ENCODE measurements around the gene CD96.
"Not testable (repeated sequence)": the region's sequence is repeated elsewhere in the genome, so short reads cannot be mapped to it uniquely, and the experiment has no call there.

CD96 gene

DNA sequence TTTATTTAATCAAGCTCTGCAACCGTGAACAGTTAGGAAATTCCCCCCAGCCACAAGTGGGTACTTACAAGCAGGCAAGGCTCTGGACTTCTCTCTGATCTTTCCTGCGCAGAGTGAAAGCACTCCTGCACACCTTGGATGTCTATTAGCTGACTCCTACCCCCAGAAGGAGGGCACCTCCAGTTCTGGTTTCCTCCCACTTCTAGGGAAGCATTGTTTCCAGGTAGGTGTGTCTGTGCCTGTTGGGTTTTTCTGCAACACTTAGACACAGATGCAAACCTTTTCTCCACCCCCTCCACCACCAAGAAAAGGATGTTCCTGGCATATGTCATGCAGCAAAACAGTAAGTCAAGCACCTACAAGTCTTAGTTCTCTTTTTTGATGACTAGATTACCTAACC is 53.2 kb downstream of the CD96 start, which contains the start of gene ZBED2:
Gene ZBED2, minus strand, starts transcription at position 115 of the 400 bp plus-strand sequence. CDS start 1,145 bp downstream, outside the sequence.
- no peak for DNase-seq

DNA sequence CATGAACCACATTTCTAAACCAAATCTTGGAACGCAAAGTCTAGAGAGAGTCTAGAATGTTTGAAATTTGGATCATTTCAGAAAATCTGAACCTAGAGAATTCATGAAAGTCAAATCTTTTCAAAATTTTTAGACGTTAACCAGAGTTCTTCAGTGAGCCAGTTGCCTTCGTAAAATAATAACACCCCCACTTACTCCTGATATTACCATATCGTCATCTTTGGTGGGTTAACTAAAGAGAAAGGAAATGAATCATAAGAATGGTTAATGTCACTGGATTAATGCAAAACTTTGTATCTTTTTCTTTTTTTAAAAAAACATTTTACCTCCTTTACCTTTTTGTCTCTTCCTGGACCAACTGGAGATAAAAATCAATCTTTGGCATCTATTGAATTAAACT is 54.3 kb downstream of the CD96 start:
- DNase-seq: no peak

- DNase-seq: no peak
Observed at GRCh38 chr3:111598139-111598538, 56.1 kb downstream of the CD96 start.

- DNase-seq: no peak
Observed at GRCh38 chr3:111598552-111598951, 56.6 kb downstream of the CD96 start.

DNA sequence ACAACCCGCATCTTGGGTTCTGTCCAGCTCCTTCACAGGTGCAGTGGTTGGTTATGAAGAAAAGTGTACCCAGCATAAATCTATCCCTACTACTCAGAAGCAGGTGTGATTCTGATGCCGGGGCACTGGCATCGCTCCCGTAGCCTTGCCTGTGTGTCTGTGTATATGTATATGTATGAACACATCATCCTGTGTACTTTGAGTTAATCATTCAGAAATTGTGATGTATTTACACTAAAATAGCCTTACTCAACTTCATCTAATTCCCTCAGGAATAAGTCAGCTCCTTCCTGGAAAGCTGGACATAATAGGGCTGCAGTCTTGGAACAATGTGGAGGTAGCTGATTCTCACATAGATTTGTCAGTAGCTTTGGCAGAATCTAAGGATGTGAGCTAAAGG is 59.8 kb downstream of the CD96 start:
- no peak for DNase-seq

DNA sequence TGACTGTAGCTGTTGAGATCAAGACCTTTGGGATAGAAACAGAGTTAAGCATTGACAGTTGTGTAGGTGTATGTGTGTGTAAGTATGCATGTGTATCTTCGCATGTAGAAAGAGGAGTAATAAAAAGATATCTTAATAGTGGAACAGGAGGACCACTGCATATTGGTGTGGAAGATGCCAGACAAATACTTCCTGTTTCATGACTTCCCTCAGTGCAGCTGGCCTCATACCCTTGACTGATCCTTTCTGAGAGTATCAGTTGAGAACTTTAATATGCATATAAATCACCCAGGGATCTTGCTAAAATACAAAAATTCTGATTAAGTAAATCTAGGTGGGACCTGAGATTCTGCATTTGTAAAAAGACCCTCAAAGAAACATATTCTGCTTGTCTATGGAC is 61.7 kb downstream of the CD96 start:
- DNase-seq: no peak

DNA sequence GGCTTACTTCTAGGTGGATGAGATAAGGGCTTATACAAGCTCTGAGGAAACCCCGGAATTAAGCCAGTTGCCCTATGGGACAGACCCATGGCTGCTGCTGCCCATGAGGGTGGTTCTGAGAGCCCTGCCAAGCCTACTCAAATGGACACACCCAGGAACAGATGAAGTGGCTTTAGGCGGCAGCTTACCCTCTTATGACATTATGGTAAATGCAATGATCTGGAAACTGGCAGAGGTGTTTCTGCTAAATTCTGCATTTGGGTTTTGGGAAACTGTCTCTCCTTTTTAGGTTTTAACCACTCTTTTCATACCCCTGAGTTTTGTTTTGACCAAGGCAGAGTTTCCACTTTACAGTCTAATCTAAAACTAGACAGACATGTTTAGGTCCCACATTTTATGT is 62.1 kb downstream of the CD96 start:
- DNase-seq: no peak

- no peak for DNase-seq
Observed at GRCh38 chr3:111605018-111605417, 63.0 kb downstream of the CD96 start.

DNA sequence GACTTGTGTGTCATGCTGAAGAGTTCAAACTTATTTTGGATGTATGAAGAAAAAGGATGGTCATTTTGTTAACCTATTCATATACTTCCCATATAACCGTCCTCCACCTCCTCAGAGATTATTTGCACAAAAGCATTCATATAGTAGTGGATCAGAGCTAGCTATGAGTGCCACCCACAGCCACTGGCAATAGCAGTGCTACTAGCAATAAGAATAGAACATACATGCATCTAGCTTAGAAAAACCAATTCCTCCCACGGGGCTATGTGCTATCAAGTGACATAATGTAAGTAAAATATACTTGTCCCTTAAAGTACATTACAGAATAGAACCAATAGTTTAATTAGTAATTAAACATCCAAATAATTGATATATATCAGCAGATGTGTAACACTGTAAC is 63.5 kb downstream of the CD96 start:
- no peak for DNase-seq

DNA sequence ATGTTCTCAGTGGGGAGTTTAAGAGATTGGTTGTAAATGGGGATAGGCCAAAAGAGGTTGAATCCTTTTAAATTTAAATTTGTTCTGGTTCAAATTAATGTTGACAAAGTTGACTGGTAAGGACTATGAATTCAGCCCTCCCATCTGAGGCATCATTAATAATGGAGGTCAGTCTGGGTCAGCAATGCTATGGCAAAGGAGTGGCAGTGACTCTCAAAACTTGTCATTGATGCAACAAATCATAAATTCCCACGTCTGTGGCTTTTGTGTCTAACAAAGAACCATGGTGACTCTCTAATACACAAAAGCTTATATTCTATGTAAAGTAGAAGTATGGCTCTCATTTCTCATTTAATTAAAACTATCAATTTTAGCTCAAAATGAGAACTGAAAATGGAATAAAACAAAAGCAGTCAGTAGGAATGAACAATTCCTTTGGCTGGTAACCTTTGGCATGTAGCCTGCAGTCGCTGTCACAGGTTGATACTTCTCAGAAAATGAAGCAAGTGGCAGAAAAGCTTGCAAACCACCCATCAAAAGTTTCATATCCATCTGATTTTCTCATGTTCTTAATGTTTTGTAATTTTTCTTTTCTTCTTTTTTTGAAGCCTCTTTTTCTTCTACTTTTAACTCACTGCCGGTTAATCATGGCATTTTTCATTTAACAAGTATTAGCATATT is 65.4 kb downstream of the CD96 start:
- no peak for DNase-seq

- DNase-seq: no peak
Observed at GRCh38 chr3:111608383-111608782, 66.4 kb downstream of the CD96 start.

GRCh38 chr3:111609700-111610099 is 67.7 kb downstream of the CD96 start:
- DNase-seq: no peak

GRCh38 chr3:111610189-111610588 is 68.2 kb downstream of the CD96 start:
- DNase-seq: no peak

DNA sequence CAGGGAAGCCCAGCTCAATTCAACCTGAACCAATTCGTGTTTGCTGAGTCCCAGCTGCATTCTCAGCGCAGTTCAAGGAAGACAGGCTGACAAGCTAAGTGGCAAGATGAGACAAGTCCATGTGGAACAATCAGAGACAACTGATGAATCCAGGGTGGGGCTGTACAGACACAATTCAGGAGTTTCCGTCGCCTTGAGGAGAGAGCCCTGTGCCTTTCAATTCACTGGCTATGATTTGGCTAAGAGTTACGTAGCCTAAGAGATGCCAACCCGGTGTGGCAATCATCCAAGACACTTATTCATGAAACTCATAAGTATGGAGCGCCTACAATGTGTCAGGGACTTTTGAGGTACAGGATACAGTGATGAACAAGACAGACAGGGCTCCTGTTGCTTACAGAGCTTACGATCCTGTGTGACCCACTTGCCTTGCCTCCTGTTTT is 68.6 kb downstream of the CD96 start:
- DNase-seq: no peak

DNA sequence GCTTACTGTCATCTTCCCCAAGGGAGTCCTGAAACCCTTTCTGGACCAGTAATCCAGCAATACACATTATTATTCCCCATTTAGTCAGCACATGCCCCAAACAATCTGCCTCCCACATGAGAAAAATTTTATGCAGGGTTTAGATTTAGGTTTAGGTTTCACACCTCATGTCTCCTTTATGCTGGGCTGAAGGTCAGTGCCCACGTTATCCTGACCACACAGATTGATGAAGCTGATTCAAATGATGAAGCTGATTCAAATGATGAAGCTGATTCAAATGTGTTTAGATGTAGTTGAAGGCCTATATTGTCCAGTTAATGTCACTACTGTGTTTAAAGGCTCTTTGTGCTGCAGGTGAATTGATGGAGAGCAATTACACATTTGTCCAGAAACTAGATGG is 71.3 kb downstream of the CD96 start:
- no peak for DNase-seq

- DNase-seq: no peak
Observed at GRCh38 chr3:111615880-111616279, 73.9 kb downstream of the CD96 start.

DNA sequence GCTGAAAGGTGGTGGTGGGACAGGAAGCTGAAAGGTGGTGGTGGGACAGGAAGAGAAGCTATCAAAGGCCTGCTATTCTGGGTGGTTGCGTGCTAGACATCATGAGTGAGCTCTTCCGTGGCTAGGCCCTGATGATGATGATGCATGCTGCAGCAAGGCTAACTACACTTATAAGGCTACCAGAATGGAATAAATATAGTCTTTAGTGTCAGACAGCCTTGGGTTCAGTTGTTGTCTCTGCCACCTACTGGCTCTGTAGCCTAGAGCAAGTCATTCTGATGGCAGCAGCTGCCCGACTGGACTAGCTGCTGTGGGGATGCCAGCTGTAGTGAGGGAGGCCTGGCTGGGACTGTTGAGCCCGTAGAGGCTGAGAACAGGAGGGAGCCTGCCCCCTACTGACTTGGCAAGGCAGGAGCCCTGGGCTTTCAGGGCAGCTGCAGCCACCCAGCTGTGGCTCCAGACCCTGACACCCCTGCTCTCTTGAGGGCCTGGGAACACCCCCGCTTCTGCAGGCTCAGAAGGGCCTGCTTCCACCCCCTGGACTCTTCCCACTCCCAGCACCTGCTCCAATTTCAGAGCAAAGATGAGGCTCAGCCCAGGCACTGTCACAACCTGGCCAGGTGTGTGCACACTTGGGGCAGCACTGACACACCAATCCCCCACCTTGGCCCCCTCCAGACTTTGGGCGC is 74.6 kb downstream of the CD96 start:
- no peak for DNase-seq

GRCh38 chr3:111617406-111617805 is 75.4 kb downstream of the CD96 start:
- no peak for DNase-seq

- no peak for DNase-seq
Observed at GRCh38 chr3:111617912-111618601, 76.1 kb downstream of the CD96 start.

DNA sequence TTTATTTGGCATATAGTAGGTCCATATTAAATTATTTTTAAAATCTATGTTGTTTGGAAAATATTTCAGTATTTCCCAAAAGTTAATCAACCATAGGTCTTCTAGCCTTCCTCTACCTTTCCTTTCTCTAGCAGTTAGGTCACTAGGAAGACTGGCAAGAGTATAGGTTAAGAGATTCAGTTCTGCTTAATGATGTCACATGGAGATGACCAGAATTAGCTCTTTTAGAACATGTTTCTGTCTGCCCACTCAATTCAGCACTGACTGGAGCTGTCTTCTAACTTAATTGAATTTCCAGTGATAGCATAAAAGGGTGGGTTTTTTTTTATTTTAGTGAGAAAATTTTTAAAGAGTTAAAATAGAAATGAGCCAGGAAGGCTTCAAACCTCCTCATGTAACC is 76.9 kb downstream of the CD96 start:
- no peak for DNase-seq

- no peak for DNase-seq
Observed at GRCh38 chr3:111619833-111620232, 77.8 kb downstream of the CD96 start.

DNA sequence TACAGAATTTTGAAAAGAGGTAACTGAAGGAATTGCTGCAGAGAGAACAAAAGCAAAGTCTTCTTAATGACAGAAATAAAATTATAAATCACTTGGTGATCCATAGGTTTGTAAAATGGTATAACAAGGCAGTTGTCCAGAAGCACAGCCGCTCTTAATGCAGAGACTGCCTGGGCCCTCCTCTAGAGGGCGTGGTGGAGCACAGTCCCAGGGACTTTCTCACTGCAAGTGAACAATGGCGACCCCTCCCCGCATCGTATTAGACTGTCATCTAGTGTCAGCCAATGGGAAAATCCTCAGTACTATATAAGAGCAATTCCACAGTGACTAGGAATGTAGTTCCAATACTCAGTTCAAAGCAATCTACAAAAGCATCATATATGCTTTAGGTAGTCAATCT is 79.5 kb downstream of the CD96 start:
- DNase-seq: peak in 1 of 2 experiments; percentile 16

GRCh38 chr3:111627092-111627491 is 85.1 kb downstream of the CD96 start:
- no peak for DNase-seq

- DNase-seq: not testable (repeated sequence)
Observed at GRCh38 chr3:111629018-111629417, 87.0 kb downstream of the CD96 start.
